ENCODE data around the gene TOR2A.

Gene TOR2A

GRCh38 chr9:127693697-127694096 is 41.4 kb downstream of the TOR2A start:
- DNase-seq: no peak

- no peak for DNase-seq
Measured at GRCh38 chr9:127693143-127693542, 42.0 kb downstream of the TOR2A start.

DNA sequence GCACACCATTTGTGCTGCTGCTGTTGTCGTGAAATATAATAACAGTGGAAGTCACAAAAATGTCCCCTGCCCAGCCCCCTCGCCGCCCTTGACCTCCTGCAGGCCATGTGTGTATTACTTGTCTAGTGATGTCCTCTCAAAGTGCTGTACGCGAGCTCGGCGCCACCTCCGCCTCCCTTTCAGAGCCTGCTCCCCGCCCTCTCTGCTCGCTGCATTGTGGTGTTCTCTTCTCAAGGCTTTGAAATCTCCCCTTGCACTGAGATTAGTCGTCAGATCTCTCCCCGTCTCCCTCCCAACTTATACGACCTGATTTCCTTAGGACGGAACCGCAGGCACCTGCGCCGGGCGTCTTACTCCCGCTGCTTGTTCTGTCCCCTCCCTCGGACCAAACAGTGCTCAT is 43.0 kb downstream of the TOR2A start:
- no peak for DNase-seq

DNA sequence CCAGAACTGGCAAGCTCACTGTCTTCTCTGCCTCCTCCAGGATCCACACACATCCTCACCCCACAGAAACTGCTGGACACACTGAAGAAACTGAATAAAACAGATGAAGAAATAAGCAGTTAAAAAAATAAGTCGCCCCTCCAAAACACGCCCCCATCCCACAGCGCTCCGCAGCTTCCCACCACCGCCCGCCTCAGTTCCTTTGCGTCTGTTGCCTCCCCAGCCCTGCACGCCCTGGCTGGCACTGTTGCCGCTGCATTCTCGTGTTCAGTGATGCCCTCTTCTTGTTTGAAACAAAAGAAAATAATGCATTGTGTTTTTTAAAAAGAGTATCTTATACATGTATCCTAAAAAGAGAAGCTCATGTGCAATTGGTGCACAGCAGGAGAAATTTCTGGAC is 44.4 kb downstream of the TOR2A start:
- no peak for DNase-seq

GRCh38 chr9:127689329-127690000 is 45.6 kb downstream of the TOR2A start:
- DNase-seq: no peak

DNA sequence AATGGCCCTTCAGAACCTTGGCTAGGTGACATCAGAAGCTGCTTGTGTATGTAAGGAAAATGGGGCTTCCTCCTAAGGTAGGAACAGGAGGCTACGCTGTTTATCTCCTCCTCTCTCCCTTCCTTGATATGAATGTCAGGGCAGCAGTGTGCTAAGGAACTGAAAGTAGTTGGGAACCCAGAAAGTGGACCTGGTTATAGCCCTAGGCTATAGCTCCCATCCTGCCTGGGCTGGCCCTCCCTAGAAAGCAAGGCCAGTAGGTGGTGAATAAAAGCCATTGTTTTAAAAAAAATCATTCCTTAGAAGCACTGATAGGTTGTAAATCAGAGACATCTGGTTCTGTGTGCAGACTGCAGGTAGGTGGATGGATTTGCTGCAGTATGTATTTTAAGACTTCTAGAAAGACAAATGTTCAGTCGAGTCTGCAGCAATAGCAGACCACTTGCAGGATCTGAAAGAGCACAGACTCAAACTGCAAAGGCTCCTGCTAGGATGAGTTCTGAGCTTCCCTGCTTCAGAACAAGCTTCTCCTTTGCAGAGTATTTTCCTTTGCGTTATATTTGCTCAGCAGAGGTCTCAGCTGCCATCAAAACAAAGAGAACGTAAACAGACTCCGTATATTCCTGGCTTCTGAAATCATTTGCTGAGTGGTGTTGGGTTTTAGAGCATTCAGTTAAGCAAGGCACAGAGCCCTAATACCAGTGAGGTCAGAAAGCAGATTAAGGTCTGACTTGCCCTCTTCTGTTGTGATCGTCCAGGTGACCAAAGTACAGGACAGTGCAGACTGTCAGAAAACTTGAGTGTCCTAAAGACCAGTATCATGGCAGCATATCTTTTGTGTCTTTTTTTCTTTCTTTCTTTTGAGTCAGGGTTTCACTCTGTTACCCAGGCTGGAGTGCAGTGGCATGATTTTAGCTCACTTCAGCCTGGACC is 48.4 kb downstream of the TOR2A start:
- DNase-seq: no peak

GRCh38 chr9:127684576-127684975 is 50.5 kb downstream of the TOR2A start:
- DNase-seq: no peak

DNA sequence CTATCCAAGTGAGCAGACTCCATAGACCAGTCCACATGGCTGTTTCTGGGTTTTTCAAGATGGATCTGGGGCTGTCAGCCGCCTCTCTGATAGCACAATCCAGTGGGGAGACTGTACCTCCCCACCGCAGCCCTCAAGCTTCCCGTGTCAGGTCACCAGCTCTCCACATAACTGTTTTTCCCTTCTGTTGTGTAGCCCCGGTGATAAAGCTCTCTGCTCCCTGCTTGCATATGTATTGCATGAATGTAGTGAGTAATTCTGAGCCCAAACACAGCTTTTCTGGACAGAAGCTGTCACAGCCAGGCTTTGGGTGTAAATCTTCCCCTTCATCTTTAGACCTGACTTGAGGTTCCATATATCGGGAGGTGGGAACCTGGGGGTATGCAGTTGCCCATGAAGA is 51.4 kb downstream of the TOR2A start:
- no peak for DNase-seq

GRCh38 chr9:127682351-127683136 is 52.5 kb downstream of the TOR2A start:
- no peak for DNase-seq
